H9 (cell line): Measurements from ENCODE around the gene MARK2. TPM values are rescaled to one million over a fixed set of nuclear protein-coding genes. Genes with fewer than 3 reads are reported as not detected.

Source experiments
- DNase-seq: peaks from one replicate; pipeline ENCODE4 v3.0.0-alpha.2; 2017
- H2AFZ ChIP-seq: one replicate; pipeline ENCODE4 v1.6.1; 2013; ENCODE audit warnings: mild to moderate bottlenecking, low read length, control low read depth, moderate library complexity
- H2AK5ac ChIP-seq: 2 replicates; pipeline ENCODE4 v1.6.1; 2013; ENCODE audit warnings: low read length, control low read depth, mixed read lengths; ENCODE audit not compliant: insufficient read length
- H2BK120ac ChIP-seq: one replicate; pipeline ENCODE4 v1.6.1; 2013; ENCODE audit warnings: low read depth, mild to moderate bottlenecking, low read length, control low read depth, inconsistent platforms; ENCODE audit not compliant: poor library complexity, severe bottlenecking
- H2BK12ac ChIP-seq: 2 replicates; pipeline ENCODE4 v1.6.1; 2013; ENCODE audit warnings: low read length, control low read depth, mixed read lengths, low read depth; ENCODE audit not compliant: insufficient read length
- H2BK15ac ChIP-seq: 2 replicates; pipeline ENCODE4 v1.6.1; 2013; ENCODE audit warnings: low read depth, low read length, control low read depth
- H2BK20ac ChIP-seq: one replicate; pipeline ENCODE4 v1.6.1; 2013; ENCODE audit warnings: low read depth, mild to moderate bottlenecking, low read length, control low read depth, inconsistent platforms; ENCODE audit not compliant: poor library complexity, severe bottlenecking
- H2BK5ac ChIP-seq: 2 replicates; pipeline ENCODE4 v1.6.1; 2013; ENCODE audit warnings: low read length, control low read depth, mixed read lengths; ENCODE audit not compliant: insufficient read length
- H3K14ac ChIP-seq: 2 replicates; pipeline ENCODE4 v1.6.1; 2013; ENCODE audit warnings: low read length, control low read depth; ENCODE audit not compliant: insufficient read depth
- H3K18ac ChIP-seq: 2 replicates; pipeline ENCODE4 v1.6.1; 2013; ENCODE audit warnings: low read depth, mild to moderate bottlenecking, mixed read lengths, low read length, control low read depth; ENCODE audit not compliant: insufficient read length
- H3K23ac ChIP-seq: 2 replicates; pipeline ENCODE4 v1.6.1; 2013; ENCODE audit warnings: low read length, control low read depth, mixed read lengths, low read depth; ENCODE audit not compliant: insufficient read length
- H3K23me2 ChIP-seq: 2 replicates; pipeline ENCODE4 v1.6.1; 2013; ENCODE audit warnings: low read depth, mild to moderate bottlenecking, mixed read lengths, low read length, control low read depth; ENCODE audit not compliant: insufficient read length, poor library complexity, severe bottlenecking
- H3K27ac ChIP-seq: 2 replicates; pipeline ENCODE4 v1.5.1; 2013; ENCODE audit warnings: low read length, control low read depth, mixed read lengths, low read depth; ENCODE audit not compliant: insufficient read length
- H3K27me3 ChIP-seq: 2 replicates; pipeline ENCODE4 v1.6.1; 2013; ENCODE audit warnings: low read length, control low read depth, inconsistent platforms; ENCODE audit not compliant: insufficient read depth
- H3K4ac ChIP-seq: 2 replicates; pipeline ENCODE4 v1.6.1; 2013; ENCODE audit warnings: low read depth, mild to moderate bottlenecking, control low read depth, inconsistent platforms, low read length, moderate library complexity
- H3K4me1 ChIP-seq: 2 replicates; pipeline ENCODE4 v1.6.1; 2013; ENCODE audit warnings: low read length, control low read depth, inconsistent platforms; ENCODE audit not compliant: insufficient read depth
- H3K4me2 ChIP-seq: 2 replicates; pipeline ENCODE4 v1.6.1; 2013; ENCODE audit warnings: low read length, control low read depth, mixed read lengths; ENCODE audit not compliant: insufficient read length, insufficient read depth
- H3K56ac ChIP-seq: 2 replicates; pipeline ENCODE4 v1.6.1; 2013; ENCODE audit warnings: low read depth, mild to moderate bottlenecking, mixed read lengths, low read length, control low read depth; ENCODE audit not compliant: insufficient read length
- H3K79me1 ChIP-seq: 2 replicates; pipeline ENCODE4 v1.6.1; 2013; ENCODE audit warnings: low read depth, mild to moderate bottlenecking, moderate library complexity, low read length, control low read depth, inconsistent platforms; ENCODE audit not compliant: insufficient read depth, poor library complexity, severe bottlenecking
- H3K79me2 ChIP-seq: 2 replicates; pipeline ENCODE4 v1.6.1; 2013; ENCODE audit warnings: low read length, control low read depth, inconsistent platforms; ENCODE audit not compliant: insufficient read depth
- H3K9ac ChIP-seq: 2 replicates; pipeline ENCODE4 v1.6.1; 2013; ENCODE audit warnings: low read length, control low read depth, mixed read lengths; ENCODE audit not compliant: insufficient read length; ENCODE audit errors: extremely low read depth
- H3K9me3 ChIP-seq: one replicate; pipeline ENCODE4 v1.6.1; 2013; ENCODE audit warnings: low read depth, low read length, inconsistent platforms; ENCODE audit not compliant: control insufficient read depth
- H3T11ph ChIP-seq: one replicate; pipeline ENCODE4 v1.6.1; 2013; ENCODE audit warnings: mild to moderate bottlenecking, low read length, control low read depth, inconsistent platforms
- H4K20me1 ChIP-seq: one replicate; pipeline ENCODE4 v1.6.1; 2013; ENCODE audit not compliant: control insufficient read depth, insufficient read length, insufficient read depth
- H4K5ac ChIP-seq: 2 replicates; pipeline ENCODE4 v1.6.1; 2013; ENCODE audit warnings: low read depth, mild to moderate bottlenecking, mixed read lengths, low read length, control low read depth; ENCODE audit not compliant: insufficient read length
- H4K8ac ChIP-seq: replicated peaks from 2 replicates; pipeline ENCODE4 v1.6.1; 2013; ENCODE audit warnings: low read length, control low read depth, mixed read lengths, low read depth; ENCODE audit not compliant: insufficient read length
- H4K91ac ChIP-seq: 2 replicates; pipeline ENCODE4 v1.6.1; 2013; ENCODE audit warnings: low read depth, mild to moderate bottlenecking, moderate library complexity, mixed read lengths, low read length, control low read depth; ENCODE audit not compliant: insufficient read length
- H3K27ac Mint-ChIP-seq, 3 experiments: 2 replicates in 2 of 3; 3 replicates in 1 of 3; pipeline ENCODE4 v1.8.0; 2020 to 2021; ENCODE audit warnings: mixed read lengths in 3 of 3, mild to moderate bottlenecking in 1 of 3, moderate library complexity in 1 of 3
- H3K27me3 Mint-ChIP-seq: 2 replicates; pipeline ENCODE4 v1.8.0; 2021; ENCODE audit warnings: low read depth, mild to moderate bottlenecking, moderate library complexity, mixed read lengths
- H3K36me3 Mint-ChIP-seq, 3 experiments: 2 replicates in 2 of 3; 3 replicates in 1 of 3; pipeline ENCODE4 v1.8.0; 2020 to 2021; ENCODE audit warnings: low read depth in 3 of 3, mixed read lengths in 3 of 3; ENCODE audit not compliant: insufficient read depth in 1 of 3
- H3K4me1 Mint-ChIP-seq, 2 experiments: 2 replicates each; pipeline ENCODE4 v1.8.0; 2020; ENCODE audit warnings: mixed read lengths in 2 of 2
- H3K4me3 Mint-ChIP-seq, 2 experiments: 2 replicates in 1 of 2; 3 replicates in 1 of 2; pipeline ENCODE4 v1.8.0; 2020 to 2021; ENCODE audit warnings: mild to moderate bottlenecking in 2 of 2, mixed read lengths in 2 of 2, moderate library complexity in 1 of 2
- H3K9me3 Mint-ChIP-seq, 2 experiments: 2 replicates in 1 of 2; 3 replicates in 1 of 2; pipeline ENCODE4 v1.8.0; 2020; ENCODE audit warnings: mild to moderate bottlenecking in 2 of 2, mixed read lengths in 2 of 2, moderate library complexity in 1 of 2
- CTCF ChIP-seq: fragments of 200-600 bp; sonication (generic); conservative IDR thresholded peaks from 3 replicates; pipeline ENCODE4 v1.8.0; 2021; ENCODE audit warnings: antibody characterized with exemption, mild to moderate bottlenecking
- WGBS: extraction: QIAGEN DNeasy Blood & Tissue Kit; methylation state at CpG from one replicate; pipeline ENCODE4 v1.1.7; 2013; ENCODE audit warnings: missing lambda C conversion rate, low lambda C conversion rate, mixed read lengths; ENCODE audit not compliant: insufficient read length; ENCODE audit errors: extremely low coverage; 5-methylcytosine and 5-hydroxymethylcytosine counted together
- total RNA-seq: library from RNA; stranded (reverse); gene quantifications from 2 replicates; pipeline ENCODE4 v1.2.1, GENCODE V29; 2021

MARK2 gene
- total RNA-seq, 1 experiment from 2014 or later: 45.7 TPM

- H3K23me2 ChIP-seq: peaks cover 10% of the 10 kb centered on the region
Observed at GRCh38 chr11:63816166-63816565, 22.7 kb upstream of the MARK2 start.

More at GRCh38 chr11:63816166-63816565, 22.7 kb upstream of the MARK2 start:
- peaks cover 3% of the 10 kb centered on the region; the same call in 1 of the 2 replicates for H3K4me1 ChIP-seq
- H2BK20ac ChIP-seq: no peak overlapping the region
- no peak overlapping the region for H2AK5ac ChIP-seq
- H3K56ac ChIP-seq: no peak overlapping the region
- no peak overlapping the region for H3K9ac ChIP-seq
- peaks cover 20% of the 10 kb centered on the region for H3K79me2 ChIP-seq
- no peak overlapping the region for H2BK12ac ChIP-seq
- no peak overlapping the region for H3K23ac ChIP-seq
- no peak overlapping the region for H4K8ac ChIP-seq
- no peak overlapping the region for H2BK5ac ChIP-seq
- H3K9me3 ChIP-seq: no peaks in the 10 kb centered on the region
- H3K4me2 ChIP-seq: no peak overlapping the region
- H3K36me3 Mint-ChIP-seq: peaks cover 40 to 64% (median 60%) of the 10 kb centered on the region in 3 experiments; a peak in 6 of 7 replicates
- no peak overlapping the region for H3K4ac ChIP-seq
- H2AFZ ChIP-seq: no peak overlapping the region
- no peak for TF ChIP-seq CTCF
- no peak for DNase-seq
- peaks cover 8% of the 10 kb centered on the region; the same call in 1 of the 2 replicates for H3K27me3 Mint-ChIP-seq
- H3K27ac ChIP-seq: no peak overlapping the region
- H3K9me3 Mint-ChIP-seq: no peaks in the 10 kb centered on the region
- no peak overlapping the region for H2BK120ac ChIP-seq
- no CpG with 5 or more reads among the region's 6 CpGs for WGBS
- no peak overlapping the region for H4K5ac ChIP-seq
- peaks cover 33 to 34% of the 10 kb centered on the region in 2 experiments for H3K4me1 Mint-ChIP-seq
- peaks cover 7% of the 10 kb centered on the region for H3K79me1 ChIP-seq
- H3K4me3 Mint-ChIP-seq: peak overlapping the region in 1 of 2 experiments; percentile 36; a peak in 2 of 5 replicates
- no peak overlapping the region for H3T11ph ChIP-seq
- peak overlapping the region in 1 of 3 experiments; percentile 53; a peak in 1 of 7 replicates for H3K27ac Mint-ChIP-seq
- H3K27me3 ChIP-seq: no peaks in the 10 kb centered on the region
- H3K18ac ChIP-seq: no peak overlapping the region
- H3K14ac ChIP-seq: no peak overlapping the region
- H2BK15ac ChIP-seq: no peak overlapping the region
- peaks cover 3% of the 10 kb centered on the region for H4K20me1 ChIP-seq
- no peak overlapping the region for H4K91ac ChIP-seq
